Measurements from ENCODE around the gene LHX4. TPM values are rescaled to one million over a fixed set of nuclear protein-coding genes. Genes with fewer than 3 reads are reported as not detected.

Gene LHX4
- polyA plus RNA-seq, 4 donors, result 0.18 to 2.9 (median 0.25) TPM

GRCh38 chr1:180238675-180239074 is 8.6 kb downstream of the LHX4 start:
- no peak for DNase-seq
- H3K36me3 ChIP-seq (ENCODE audit: control insufficient read depth in 3 of 3, insufficient read depth in 2 of 3, low read depth in 1 of 3, low read length in 3 of 3), result no peaks in the 10 kb centered on the region
- H3K27me3 ChIP-seq (ENCODE audit: control insufficient read depth in 3 of 3, insufficient read depth in 3 of 3, low read length in 3 of 3), result peaks cover 0 to 88% (median 46%) of the 10 kb centered on the region in 3 donors
- H3K27ac ChIP-seq (ENCODE audit: low read depth in 1 of 3, low read length in 2 of 3), result no peak overlapping the region
- 17 to 24% (median 18%) methylated on average over 7 of the region's 7 CpGs for WGBS, 3 donors
- peaks cover 0 to 23% (median 0%) of the 10 kb centered on the region in 3 donors for H3K4me1 ChIP-seq (ENCODE audit: control insufficient read depth in 3 of 3, insufficient read depth in 2 of 3, low read depth in 1 of 3, low read length in 2 of 3)
- H3K4me3 ChIP-seq (ENCODE audit: low read depth in 1 of 3, low read length in 3 of 3), result no peak overlapping the region
- no peaks in the 10 kb centered on the region for H3K9me3 ChIP-seq (ENCODE audit: control insufficient read depth in 2 of 2, insufficient read depth in 1 of 2, low read depth in 1 of 2, low read length in 1 of 2)
- no peak for FAIRE-seq

GRCh38 chr1:180239145-180240096 is 9.4 kb downstream of the LHX4 start:
- Histone ChIP-seq H3K4me1 (ENCODE audit: control insufficient read depth in 3 of 3, insufficient read depth in 2 of 3, low read depth in 1 of 3, low read length in 2 of 3) (peaks cover 0 to 18% (median 0%) of the 10 kb centered on the region in 3 donors), H3K36me3 (ENCODE audit: control insufficient read depth in 3 of 3, insufficient read depth in 2 of 3, low read depth in 1 of 3, low read length in 3 of 3) (no peaks in the 10 kb centered on the region), H3K9me3 (ENCODE audit: control insufficient read depth in 2 of 2, insufficient read depth in 1 of 2, low read depth in 1 of 2, low read length in 1 of 2) (no peaks in the 10 kb centered on the region), H3K4me3 (ENCODE audit: low read depth in 1 of 3, low read length in 3 of 3) (no peak overlapping the region), H3K27me3 (ENCODE audit: control insufficient read depth in 3 of 3, insufficient read depth in 3 of 3, low read length in 3 of 3) (peaks cover 0 to 81% (median 43%) of the 10 kb centered on the region in 3 donors), H3K27ac (ENCODE audit: low read depth in 1 of 3, low read length in 2 of 3) (no peak overlapping the region)
- WGBS, 3 donors, result 11 to 18% (median 17%) methylated on average over 10 of the region's 10 CpGs
- no peak for DNase-seq
- FAIRE-seq, result no peak

GRCh38 chr1:180241716-180242544 is 11.9 kb downstream of the LHX4 start:
- 50 to 73% (median 56%) methylated on average over 8 of the region's 8 CpGs for WGBS, 3 donors
- H3K27me3 ChIP-seq (ENCODE audit: control insufficient read depth in 3 of 3, insufficient read depth in 3 of 3, low read length in 3 of 3), result peaks cover 0 to 56% (median 28%) of the 10 kb centered on the region in 3 donors
- FAIRE-seq, result no peak

GRCh38 chr1:180243517-180244221 is 13.6 kb downstream of the LHX4 start:
- no peak for FAIRE-seq
- DNase-seq, result no peak
- H3K4me1 ChIP-seq (ENCODE audit: control insufficient read depth in 3 of 3, insufficient read depth in 2 of 3, low read depth in 1 of 3, low read length in 2 of 3), result no peaks in the 10 kb centered on the region
- H3K4me3 ChIP-seq (ENCODE audit: low read depth in 1 of 3, low read length in 3 of 3), result no peak overlapping the region
- H3K36me3 ChIP-seq (ENCODE audit: control insufficient read depth in 3 of 3, insufficient read depth in 2 of 3, low read depth in 1 of 3, low read length in 3 of 3), result no peaks in the 10 kb centered on the region
- no peak overlapping the region for H3K27ac ChIP-seq (ENCODE audit: low read depth in 1 of 3, low read length in 2 of 3)
- no peaks in the 10 kb centered on the region for H3K9me3 ChIP-seq (ENCODE audit: control insufficient read depth in 2 of 2, insufficient read depth in 1 of 2, low read depth in 1 of 2, low read length in 1 of 2)
- WGBS, 3 donors, result 91 to 93% (median 92%) methylated on average over 11 of the region's 11 CpGs
- H3K27me3 ChIP-seq (ENCODE audit: control insufficient read depth in 3 of 3, insufficient read depth in 3 of 3, low read length in 3 of 3), result peaks cover 0 to 42% (median 20%) of the 10 kb centered on the region in 3 donors

More at GRCh38 chr1:180241716-180242544, 11.9 kb downstream of the LHX4 start:
- no peaks in the 10 kb centered on the region for H3K9me3 ChIP-seq (ENCODE audit: control insufficient read depth in 2 of 2, insufficient read depth in 1 of 2, low read depth in 1 of 2, low read length in 1 of 2)
- no peaks in the 10 kb centered on the region for H3K4me1 ChIP-seq (ENCODE audit: control insufficient read depth in 3 of 3, insufficient read depth in 2 of 3, low read depth in 1 of 3, low read length in 2 of 3)
- H3K4me3 ChIP-seq (ENCODE audit: low read depth in 1 of 3, low read length in 3 of 3), result no peak overlapping the region
- no peak for DNase-seq
- H3K27ac ChIP-seq (ENCODE audit: low read depth in 1 of 3, low read length in 2 of 3), result no peak overlapping the region
- no peaks in the 10 kb centered on the region for H3K36me3 ChIP-seq (ENCODE audit: control insufficient read depth in 3 of 3, insufficient read depth in 2 of 3, low read depth in 1 of 3, low read length in 3 of 3)

- Histone ChIP-seq H3K4me1 (ENCODE audit: control insufficient read depth in 3 of 3, insufficient read depth in 2 of 3, low read depth in 1 of 3, low read length in 2 of 3) (no peaks in the 10 kb centered on the region), H3K36me3 (ENCODE audit: control insufficient read depth in 3 of 3, insufficient read depth in 2 of 3, low read depth in 1 of 3, low read length in 3 of 3) (no peaks in the 10 kb centered on the region), H3K27me3 (ENCODE audit: control insufficient read depth in 3 of 3, insufficient read depth in 3 of 3, low read length in 3 of 3) (peaks cover 0 to 30% (median 12%) of the 10 kb centered on the region in 3 donors), H3K27ac (ENCODE audit: low read depth in 1 of 3, low read length in 2 of 3) (no peak overlapping the region), H3K4me3 (ENCODE audit: low read depth in 1 of 3, low read length in 3 of 3) (no peak overlapping the region), H3K9me3 (ENCODE audit: control insufficient read depth in 2 of 2, insufficient read depth in 1 of 2, low read depth in 1 of 2, low read length in 1 of 2) (no peaks in the 10 kb centered on the region)
- no peak for FAIRE-seq
- peak; percentile 26 to 83 for DNase-seq
- WGBS, 3 donors, result 6 to 65% (median 54%) methylated on average over 6 of the region's 6 CpGs
Measured at GRCh38 chr1:180244840-180245239, 14.8 kb downstream of the LHX4 start.

GRCh38 chr1:180246579-180246978 is 16.5 kb downstream of the LHX4 start:
- Histone ChIP-seq H3K4me1 (ENCODE audit: control insufficient read depth in 3 of 3, insufficient read depth in 2 of 3, low read depth in 1 of 3, low read length in 2 of 3) (no peaks in the 10 kb centered on the region), H3K27me3 (ENCODE audit: control insufficient read depth in 3 of 3, insufficient read depth in 3 of 3, low read length in 3 of 3) (peaks cover 0 to 15% (median 5%) of the 10 kb centered on the region in 3 donors), H3K9me3 (ENCODE audit: control insufficient read depth in 2 of 2, insufficient read depth in 1 of 2, low read depth in 1 of 2, low read length in 1 of 2) (no peaks in the 10 kb centered on the region), H3K27ac (ENCODE audit: low read depth in 1 of 3, low read length in 2 of 3) (no peak overlapping the region), H3K4me3 (ENCODE audit: low read depth in 1 of 3, low read length in 3 of 3) (no peak overlapping the region), H3K36me3 (ENCODE audit: control insufficient read depth in 3 of 3, insufficient read depth in 2 of 3, low read depth in 1 of 3, low read length in 3 of 3) (no peaks in the 10 kb centered on the region)
- WGBS, 3 donors, result 53 to 72% (median 64%) methylated on average over 5 of the region's 5 CpGs
- FAIRE-seq (no peak), DNase-seq (peak in 1 of 2 donors; percentile 25)

GRCh38 chr1:180247061-180247460 is 17.0 kb downstream of the LHX4 start:
- Histone ChIP-seq H3K27me3 (ENCODE audit: control insufficient read depth in 3 of 3, insufficient read depth in 3 of 3, low read length in 3 of 3) (peaks cover 0 to 10% (median 5%) of the 10 kb centered on the region in 3 donors), H3K9me3 (ENCODE audit: control insufficient read depth in 2 of 2, insufficient read depth in 1 of 2, low read depth in 1 of 2, low read length in 1 of 2) (no peaks in the 10 kb centered on the region), H3K4me3 (ENCODE audit: low read depth in 1 of 3, low read length in 3 of 3) (no peak overlapping the region), H3K36me3 (ENCODE audit: control insufficient read depth in 3 of 3, insufficient read depth in 2 of 3, low read depth in 1 of 3, low read length in 3 of 3) (no peaks in the 10 kb centered on the region), H3K27ac (ENCODE audit: low read depth in 1 of 3, low read length in 2 of 3) (no peak overlapping the region), H3K4me1 (ENCODE audit: control insufficient read depth in 3 of 3, insufficient read depth in 2 of 3, low read depth in 1 of 3, low read length in 2 of 3) (no peaks in the 10 kb centered on the region)
- DNase-seq, result no peak
- FAIRE-seq, result no peak
- 72 to 80% (median 78%) methylated on average over 3 of the region's 3 CpGs for WGBS, 3 donors

- FAIRE-seq, result no peak
- H3K27me3 ChIP-seq (ENCODE audit: control insufficient read depth in 3 of 3, insufficient read depth in 3 of 3, low read length in 3 of 3), result peaks cover 0 to 7% (median 5%) of the 10 kb centered on the region in 3 donors
Measured at GRCh38 chr1:180247580-180247979, 17.5 kb downstream of the LHX4 start.

More at GRCh38 chr1:180247580-180247979, 17.5 kb downstream of the LHX4 start:
- Histone ChIP-seq H3K36me3 (ENCODE audit: control insufficient read depth in 3 of 3, insufficient read depth in 2 of 3, low read depth in 1 of 3, low read length in 3 of 3) (no peaks in the 10 kb centered on the region), H3K4me3 (ENCODE audit: low read depth in 1 of 3, low read length in 3 of 3) (no peak overlapping the region), H3K27ac (ENCODE audit: low read depth in 1 of 3, low read length in 2 of 3) (no peak overlapping the region), H3K9me3 (ENCODE audit: control insufficient read depth in 2 of 2, insufficient read depth in 1 of 2, low read depth in 1 of 2, low read length in 1 of 2) (no peaks in the 10 kb centered on the region), H3K4me1 (ENCODE audit: control insufficient read depth in 3 of 3, insufficient read depth in 2 of 3, low read depth in 1 of 3, low read length in 2 of 3) (no peaks in the 10 kb centered on the region)
- DNase-seq, result no peak
- 78 to 87% (median 80%) methylated on average over 4 of the region's 4 CpGs for WGBS, 3 donors

Measured in small intestine (tissue), 7 donors.